Measurements from ENCODE around the gene ASGR1.
A peak's percentile ranks its signal among the peaks of the same experiment; 100 is the strongest.

ASGR1 gene

GRCh38 chr17:7207120-7208001 lies 28.2 kb upstream of the ASGR1 start:
- no peak overlapping the region for H3K9ac ChIP-seq (ENCODE audit: low read length in 5 of 5)
- H3K27me3 ChIP-seq (ENCODE audit: control insufficient read depth in 5 of 5, insufficient read depth in 4 of 5, low read length in 5 of 5): peaks cover 4 to 12% (median 6%) of the 10 kb centered on the region in 5 donors

DNA sequence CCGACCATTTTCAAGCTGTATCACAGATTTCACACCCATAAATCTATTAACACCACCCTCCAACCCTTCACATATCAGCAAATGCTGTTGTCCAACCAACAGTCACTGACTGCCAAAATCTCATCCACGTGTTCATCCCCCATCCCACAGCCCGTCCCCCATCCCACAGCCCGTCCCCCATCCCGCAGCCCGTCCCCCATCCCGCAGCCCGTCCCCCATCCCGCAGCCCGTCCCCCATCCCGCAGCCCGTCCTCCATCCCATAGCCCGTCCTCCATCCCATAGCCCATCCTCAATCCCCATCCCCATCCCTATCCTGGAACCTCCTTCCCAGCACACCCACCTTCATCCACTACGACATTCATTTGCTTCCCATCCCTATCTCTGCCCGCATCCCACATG lies 26.4 kb upstream of the ASGR1 start:
- H3K27me3 ChIP-seq (ENCODE audit: control insufficient read depth in 5 of 5, insufficient read depth in 4 of 5, low read length in 5 of 5): peaks cover 4 to 10% (median 6%) of the 10 kb centered on the region in 5 donors
- H3K36me3 ChIP-seq (ENCODE audit: control insufficient read depth in 5 of 5, insufficient read depth in 5 of 5, low read length in 5 of 5): peaks cover 0 to 18% (median 14%) of the 10 kb centered on the region in 5 donors
- H3K9me3 ChIP-seq (ENCODE audit: control insufficient read depth in 5 of 5, low read length in 5 of 5): no peaks in the 10 kb centered on the region
- H3K27ac ChIP-seq (ENCODE audit: low read depth, low read length): no peak overlapping the region
- H3K4me3 ChIP-seq (ENCODE audit: low read depth in 1 of 5, low read length in 5 of 5): peak overlapping the region; percentile 71 to 82 (median 74)
- peak overlapping the region in 1 of 5 donors; percentile 63 for H3K9ac ChIP-seq (ENCODE audit: low read length in 5 of 5)
- H3K4me1 ChIP-seq (ENCODE audit: control insufficient read depth in 5 of 5, insufficient read depth in 5 of 5, low read length in 5 of 5): peaks cover 0 to 23% (median 14%) of the 10 kb centered on the region in 5 donors

More at GRCh38 chr17:7207120-7208001, 28.2 kb upstream of the ASGR1 start:
- Histone ChIP-seq H3K4me3 (ENCODE audit: low read depth in 1 of 5, low read length in 5 of 5) (no peak overlapping the region), H3K9me3 (ENCODE audit: control insufficient read depth in 5 of 5, low read length in 5 of 5) (no peaks in the 10 kb centered on the region), H3K36me3 (ENCODE audit: control insufficient read depth in 5 of 5, insufficient read depth in 5 of 5, low read length in 5 of 5) (peaks cover 0 to 16% (median 11%) of the 10 kb centered on the region in 5 donors), H3K4me1 (ENCODE audit: control insufficient read depth in 5 of 5, insufficient read depth in 5 of 5, low read length in 5 of 5) (peaks cover 0 to 23% (median 14%) of the 10 kb centered on the region in 5 donors), H3K27ac (ENCODE audit: low read depth, low read length) (no peak overlapping the region)

- Histone ChIP-seq H3K9me3 (ENCODE audit: control insufficient read depth in 5 of 5, low read length in 5 of 5) (no peaks in the 10 kb centered on the region), H3K9ac (ENCODE audit: low read length in 5 of 5) (peak overlapping the region in 4 of 5 donors; percentile 1 to 63 (median 47)), H3K4me3 (ENCODE audit: low read depth in 1 of 5, low read length in 5 of 5) (peak overlapping the region; percentile 71 to 82 (median 74)), H3K4me1 (ENCODE audit: control insufficient read depth in 5 of 5, insufficient read depth in 5 of 5, low read length in 5 of 5) (peaks cover 0 to 23% (median 14%) of the 10 kb centered on the region in 5 donors), H3K27me3 (ENCODE audit: control insufficient read depth in 5 of 5, insufficient read depth in 4 of 5, low read length in 5 of 5) (peaks cover 4 to 10% (median 6%) of the 10 kb centered on the region in 5 donors), H3K27ac (ENCODE audit: low read depth, low read length) (no peak overlapping the region), H3K36me3 (ENCODE audit: control insufficient read depth in 5 of 5, insufficient read depth in 5 of 5, low read length in 5 of 5) (peaks cover 0 to 18% (median 14%) of the 10 kb centered on the region in 5 donors)
Measured at GRCh38 chr17:7204828-7205461, 25.8 kb upstream of the ASGR1 start.

- Histone ChIP-seq H3K9ac (ENCODE audit: low read length in 5 of 5) (peak overlapping the region in 1 of 5 donors; percentile 63), H3K4me1 (ENCODE audit: control insufficient read depth in 5 of 5, insufficient read depth in 5 of 5, low read length in 5 of 5) (peaks cover 0 to 23% (median 14%) of the 10 kb centered on the region in 5 donors), H3K36me3 (ENCODE audit: control insufficient read depth in 5 of 5, insufficient read depth in 5 of 5, low read length in 5 of 5) (peaks cover 0 to 18% (median 14%) of the 10 kb centered on the region in 5 donors), H3K27ac (ENCODE audit: low read depth, low read length) (no peak overlapping the region), H3K9me3 (ENCODE audit: control insufficient read depth in 5 of 5, low read length in 5 of 5) (no peaks in the 10 kb centered on the region), H3K27me3 (ENCODE audit: control insufficient read depth in 5 of 5, insufficient read depth in 4 of 5, low read length in 5 of 5) (peaks cover 4 to 10% (median 6%) of the 10 kb centered on the region in 5 donors), H3K4me3 (ENCODE audit: low read depth in 1 of 5, low read length in 5 of 5) (peak overlapping the region; percentile 17 to 82 (median 74))
Measured at GRCh38 chr17:7204336-7204735, 25.2 kb upstream of the ASGR1 start.

- Histone ChIP-seq H3K9me3 (ENCODE audit: control insufficient read depth in 5 of 5, low read length in 5 of 5) (no peaks in the 10 kb centered on the region), H3K36me3 (ENCODE audit: control insufficient read depth in 5 of 5, insufficient read depth in 5 of 5, low read length in 5 of 5) (peaks cover 0 to 18% (median 14%) of the 10 kb centered on the region in 5 donors), H3K4me1 (ENCODE audit: control insufficient read depth in 5 of 5, insufficient read depth in 5 of 5, low read length in 5 of 5) (peaks cover 0 to 23% (median 14%) of the 10 kb centered on the region in 5 donors), H3K27ac (ENCODE audit: low read depth, low read length) (no peak overlapping the region), H3K27me3 (ENCODE audit: control insufficient read depth in 5 of 5, insufficient read depth in 4 of 5, low read length in 5 of 5) (peaks cover 0 to 8% (median 2%) of the 10 kb centered on the region in 5 donors), H3K9ac (ENCODE audit: low read length in 5 of 5) (no peak overlapping the region), H3K4me3 (ENCODE audit: low read depth in 1 of 5, low read length in 5 of 5) (no peak overlapping the region)
Measured at GRCh38 chr17:7203391-7203790, 24.2 kb upstream of the ASGR1 start.

DNA sequence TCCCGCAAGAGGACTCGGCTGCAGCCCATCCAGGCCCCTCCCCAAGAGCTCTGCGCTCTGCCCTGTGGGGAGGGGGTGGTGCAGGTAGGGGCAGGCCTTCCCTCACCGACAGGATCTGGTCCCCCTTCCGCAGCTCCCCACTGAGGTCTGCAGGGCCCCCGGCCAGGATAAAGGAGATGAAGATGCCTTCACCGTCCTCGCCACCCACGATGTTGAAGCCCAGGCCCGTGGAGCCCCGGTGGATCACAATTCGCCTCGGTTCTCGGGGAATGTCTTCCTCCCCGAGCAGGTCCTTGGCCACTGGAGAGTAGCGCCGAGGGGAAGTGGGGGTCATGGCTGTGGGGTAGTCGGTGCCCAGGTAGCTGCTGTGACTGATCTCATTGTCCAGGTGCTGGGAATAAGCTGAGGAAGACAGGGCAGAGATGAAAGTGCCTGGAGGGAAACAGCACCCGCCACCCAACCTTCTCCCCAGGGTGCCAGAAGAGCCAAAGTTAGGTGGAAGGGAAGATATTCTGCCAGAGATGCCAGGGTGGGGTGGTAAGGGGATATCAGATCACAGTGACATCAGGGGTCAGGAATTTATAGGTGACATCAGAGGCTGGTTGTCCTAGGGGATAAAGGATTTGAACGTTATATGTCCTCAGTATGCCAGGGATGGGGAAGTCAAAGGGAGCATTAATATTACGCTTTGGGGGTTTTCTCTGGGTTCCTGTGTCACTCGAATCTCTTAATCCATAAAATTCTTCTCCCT lies 17.7 kb upstream of the ASGR1 start:
- Histone ChIP-seq H3K27me3 (ENCODE audit: control insufficient read depth in 5 of 5, insufficient read depth in 4 of 5, low read length in 5 of 5) (no peaks in the 10 kb centered on the region), H3K4me3 (ENCODE audit: low read depth in 1 of 5, low read length in 5 of 5) (no peak overlapping the region), H3K9ac (ENCODE audit: low read length in 5 of 5) (no peak overlapping the region), H3K4me1 (ENCODE audit: control insufficient read depth in 5 of 5, insufficient read depth in 5 of 5, low read length in 5 of 5) (no peaks in the 10 kb centered on the region), H3K27ac (ENCODE audit: low read depth, low read length) (no peak overlapping the region), H3K9me3 (ENCODE audit: control insufficient read depth in 5 of 5, low read length in 5 of 5) (no peaks in the 10 kb centered on the region), H3K36me3 (ENCODE audit: control insufficient read depth in 5 of 5, insufficient read depth in 5 of 5, low read length in 5 of 5) (peaks cover 0 to 46% (median 22%) of the 10 kb centered on the region in 5 donors)

DNA sequence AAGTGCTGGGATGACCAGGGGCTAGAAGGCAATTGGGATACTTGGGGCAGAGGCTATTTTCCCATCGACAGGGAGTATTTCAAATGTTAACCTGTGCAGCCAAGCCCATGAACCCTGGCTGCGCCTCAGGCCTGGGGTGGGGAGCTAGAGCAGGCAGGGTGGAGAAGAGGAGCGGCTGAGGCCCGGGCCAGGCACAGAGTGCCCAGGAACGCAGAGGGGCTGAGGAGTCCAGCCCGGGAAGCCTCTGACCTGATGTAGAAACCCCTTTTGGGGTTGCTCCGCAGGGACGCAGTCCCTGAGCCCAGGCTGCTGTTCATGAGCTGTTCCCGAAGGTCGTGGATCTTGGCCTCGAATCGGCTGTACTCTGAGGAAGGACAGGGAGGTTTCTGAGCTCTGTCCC lies 16.8 kb upstream of the ASGR1 start:
- Histone ChIP-seq H3K36me3 (ENCODE audit: control insufficient read depth in 5 of 5, insufficient read depth in 5 of 5, low read length in 5 of 5) (peaks cover 0 to 46% (median 19%) of the 10 kb centered on the region in 5 donors), H3K4me3 (ENCODE audit: low read depth in 1 of 5, low read length in 5 of 5) (no peak overlapping the region), H3K9ac (ENCODE audit: low read length in 5 of 5) (no peak overlapping the region), H3K27me3 (ENCODE audit: control insufficient read depth in 5 of 5, insufficient read depth in 4 of 5, low read length in 5 of 5) (no peaks in the 10 kb centered on the region), H3K27ac (ENCODE audit: low read depth, low read length) (no peak overlapping the region), H3K4me1 (ENCODE audit: control insufficient read depth in 5 of 5, insufficient read depth in 5 of 5, low read length in 5 of 5) (no peaks in the 10 kb centered on the region), H3K9me3 (ENCODE audit: control insufficient read depth in 5 of 5, low read length in 5 of 5) (no peaks in the 10 kb centered on the region)

DNA sequence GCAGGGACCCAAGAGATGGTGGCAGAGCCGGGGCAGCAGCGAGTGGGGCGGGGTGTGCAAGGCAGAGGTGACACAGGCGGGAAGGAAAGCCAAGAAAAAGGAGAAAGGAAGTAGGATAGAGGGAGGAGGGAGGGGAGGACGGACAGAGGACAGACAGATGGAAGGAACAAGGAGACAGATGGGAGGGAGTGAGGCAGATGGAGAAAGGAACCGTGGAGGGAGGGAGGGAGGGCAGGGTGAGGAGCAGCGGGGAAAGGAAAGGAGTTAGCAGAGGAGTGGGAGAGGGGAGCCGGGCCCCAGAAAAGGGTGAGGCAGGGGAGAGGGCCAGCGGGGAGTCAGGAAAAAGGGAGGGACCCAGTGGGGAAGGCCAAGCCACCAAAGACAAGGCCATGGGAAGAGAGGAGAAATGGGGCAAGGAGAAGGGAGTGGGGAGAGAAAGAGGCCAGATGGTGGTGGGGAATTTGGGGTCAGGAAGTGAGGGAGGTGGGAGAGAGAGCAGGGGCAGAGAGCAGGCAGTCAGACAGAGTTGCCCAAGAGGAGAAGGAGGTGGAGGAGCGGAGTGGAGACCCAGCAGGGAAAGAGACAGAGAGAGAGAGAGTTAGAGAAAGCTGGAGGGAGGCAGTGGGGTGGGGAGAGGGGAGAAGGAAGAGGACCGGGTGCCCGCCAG lies 13.2 kb upstream of the ASGR1 start:
- H3K4me3 ChIP-seq (ENCODE audit: low read depth in 1 of 5, low read length in 5 of 5): no peak overlapping the region
- no peaks in the 10 kb centered on the region for H3K9me3 ChIP-seq (ENCODE audit: control insufficient read depth in 5 of 5, low read length in 5 of 5)
- no peak overlapping the region for H3K27ac ChIP-seq (ENCODE audit: low read depth, low read length)
- H3K36me3 ChIP-seq (ENCODE audit: control insufficient read depth in 5 of 5, insufficient read depth in 5 of 5, low read length in 5 of 5): peaks cover 0 to 52% (median 16%) of the 10 kb centered on the region in 5 donors
- no peaks in the 10 kb centered on the region for H3K27me3 ChIP-seq (ENCODE audit: control insufficient read depth in 5 of 5, insufficient read depth in 4 of 5, low read length in 5 of 5)
- no peak overlapping the region for H3K9ac ChIP-seq (ENCODE audit: low read length in 5 of 5)
- H3K4me1 ChIP-seq (ENCODE audit: control insufficient read depth in 5 of 5, insufficient read depth in 5 of 5, low read length in 5 of 5): no peaks in the 10 kb centered on the region

DNA sequence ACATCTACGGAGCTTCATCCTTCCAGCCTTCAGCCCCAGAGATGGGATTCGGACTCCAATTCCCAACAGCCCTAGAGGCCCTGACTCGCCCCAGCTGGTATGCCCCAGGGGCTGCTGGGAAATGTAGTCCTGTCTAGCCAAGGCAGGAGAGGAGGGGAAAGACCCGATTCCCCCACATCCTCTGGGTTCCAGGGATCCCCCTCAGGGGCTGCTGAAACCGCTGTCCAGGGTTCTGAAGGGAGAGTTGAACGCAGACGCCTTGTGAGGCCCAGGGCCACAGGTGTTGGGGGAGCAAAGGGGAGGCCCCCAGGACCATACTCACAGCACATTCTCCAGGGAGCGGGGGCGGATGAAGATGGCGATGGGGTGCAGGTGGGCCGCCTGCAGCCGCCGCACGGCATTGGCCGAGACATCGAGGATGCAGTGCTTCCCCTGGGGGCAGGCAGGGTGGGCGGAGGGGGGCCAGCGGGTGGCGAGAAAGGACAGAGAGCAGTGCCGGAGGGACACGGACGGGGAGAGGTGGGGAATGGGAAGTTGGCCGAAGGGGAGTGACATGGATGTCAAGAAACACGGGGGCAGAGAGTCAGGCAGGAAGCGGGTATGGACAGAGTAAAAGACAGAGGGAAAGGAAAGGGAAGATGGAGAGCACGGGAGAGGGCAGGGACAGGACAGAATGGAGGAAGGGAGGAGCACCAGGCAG lies 12.6 kb upstream of the ASGR1 start:
- no peaks in the 10 kb centered on the region for H3K4me1 ChIP-seq (ENCODE audit: control insufficient read depth in 5 of 5, insufficient read depth in 5 of 5, low read length in 5 of 5)
- H3K9me3 ChIP-seq (ENCODE audit: control insufficient read depth in 5 of 5, low read length in 5 of 5): no peaks in the 10 kb centered on the region
- no peak overlapping the region for H3K9ac ChIP-seq (ENCODE audit: low read length in 5 of 5)
- H3K4me3 ChIP-seq (ENCODE audit: low read depth in 1 of 5, low read length in 5 of 5): no peak overlapping the region
- no peaks in the 10 kb centered on the region for H3K27me3 ChIP-seq (ENCODE audit: control insufficient read depth in 5 of 5, insufficient read depth in 4 of 5, low read length in 5 of 5)
- H3K27ac ChIP-seq (ENCODE audit: low read depth, low read length): no peak overlapping the region
- H3K36me3 ChIP-seq (ENCODE audit: control insufficient read depth in 5 of 5, insufficient read depth in 5 of 5, low read length in 5 of 5): peaks cover 0 to 48% (median 16%) of the 10 kb centered on the region in 5 donors

Measured in subcutaneous abdominal adipose tissue (tissue), 5 donors.